GM21528 (cell line): ENCODE measurements around the gene HJURP.

Source experiments
- ATAC-seq: cut with Tn5 transposase; IDR thresholded peaks from one replicate; pipeline ENCODE4 v1.9.1; 2021; ENCODE audit warnings: mild to moderate bottlenecking, moderate library complexity; ENCODE audit not compliant: unreplicated experiment, low FRiP score

The HJURP gene

GRCh38 chr2:233816771-233817170, 37.6 kb downstream of the HJURP start:
- ATAC-seq: no peak

GRCh38 chr2:233816334-233816733, 38.0 kb downstream of the HJURP start:
- ATAC-seq: no peak

- no peak for ATAC-seq
Observed at GRCh38 chr2:233815861-233816260, 38.5 kb downstream of the HJURP start.

GRCh38 chr2:233814056-233814835, 40.1 kb downstream of the HJURP start:
- no peak for ATAC-seq

GRCh38 chr2:233813236-233814055, 40.9 kb downstream of the HJURP start:
- no peak for ATAC-seq

GRCh38 chr2:233811732-233812131, 42.6 kb downstream of the HJURP start:
- ATAC-seq: no peak

GRCh38 chr2:233811087-233811486, 43.2 kb downstream of the HJURP start:
- ATAC-seq: no peak

GRCh38 chr2:233810385-233810784, 44.0 kb downstream of the HJURP start:
- no peak for ATAC-seq

GRCh38 chr2:233807966-233808935, 46.1 kb downstream of the HJURP start:
- no peak for ATAC-seq

- no peak for ATAC-seq
Observed at GRCh38 chr2:233807215-233807865, 47.0 kb downstream of the HJURP start.

- no peak for ATAC-seq
Observed at GRCh38 chr2:233803994-233804393, 50.3 kb downstream of the HJURP start.

GRCh38 chr2:233803292-233803911, 50.9 kb downstream of the HJURP start:
- no peak for ATAC-seq

GRCh38 chr2:233802132-233802815, 52.1 kb downstream of the HJURP start:
- no peak for ATAC-seq

GRCh38 chr2:233801357-233802131, 52.8 kb downstream of the HJURP start:
- ATAC-seq: no peak

- no peak for ATAC-seq
Observed at GRCh38 chr2:233800208-233800607, 54.1 kb downstream of the HJURP start.

GRCh38 chr2:233799716-233800115, 54.6 kb downstream of the HJURP start:
- no peak for ATAC-seq

GRCh38 chr2:233799087-233799665, 55.2 kb downstream of the HJURP start:
- no peak for ATAC-seq
